Heart left ventricle (tissue), 16 donors: Measurements from ENCODE around the gene PXT1. TPM values are rescaled to one million over a fixed set of nuclear protein-coding genes. Genes with fewer than 3 reads are reported as not detected.

ENCODE experiments used
- ATAC-seq, 4 donors: fragments of 200-7000 bp; cut with Tn5 transposase; one replicate each; pipeline ENCODE4 v1.9.1; 2020 to 2022; ENCODE audit warnings: moderate library complexity in 4 of 4, mild to moderate bottlenecking in 3 of 4, moderate number of reproducible peaks in 1 of 4
- DNase-seq, 5 donors: peaks; one replicate each; pipeline ENCODE4 v3.0.0-alpha.2; 2020
- H3K27ac ChIP-seq, 12 donors: fragments of 200-600 bp; sonication (generic) in 4 of 12; one replicate each; pipeline versions ENCODE4 v1.5.0 to v1.8.0; 2016 to 2022; ENCODE audit warnings: mild to moderate bottlenecking in 2 of 12
- H3K27me3 ChIP-seq, 9 donors: fragments of 200-600 bp; sonication (generic) in 2 of 9; one replicate each; pipeline versions ENCODE4 v1.5.1 to v1.8.0; 2016 to 2022; ENCODE audit warnings: mild to moderate bottlenecking in 3 of 9
- H3K36me3 ChIP-seq, 9 donors: fragments of 200-600 bp; sonication (generic) in 2 of 9; one replicate each; pipeline versions ENCODE4 v1.5.0 to v1.8.0; 2018 to 2022; ENCODE audit warnings: mild to moderate bottlenecking in 2 of 9
- H3K4me1 ChIP-seq, 12 donors: fragments of 200-600 bp; sonication (generic) in 4 of 12; one replicate each; pipeline versions ENCODE4 v1.5.0 to v1.8.0; 2016 to 2022; ENCODE audit warnings: mild to moderate bottlenecking in 3 of 12
- H3K4me3 ChIP-seq, 12 donors: fragments of 200-600 bp; sonication (generic) in 4 of 12; one replicate each; pipeline versions ENCODE4 v1.5.0 to v1.8.0; 2017 to 2022; ENCODE audit warnings: mild to moderate bottlenecking in 9 of 12, moderate library complexity in 4 of 12
- H3K9me3 ChIP-seq, 12 donors: fragments of 200-600 bp; sonication (generic) in 4 of 12; one replicate each; pipeline versions ENCODE4 v1.5.0 to v1.8.0; 2016 to 2022; ENCODE audit warnings: mild to moderate bottlenecking in 1 of 12
- CTCF ChIP-seq, 12 donors: fragments of 200-600 bp; sonication (generic) in 4 of 12; IDR thresholded peaks; one replicate each; pipeline versions ENCODE4 v1.5.0 to v1.8.0; 2018 to 2022; ENCODE audit warnings: antibody characterized with exemption in 12 of 12, mild to moderate bottlenecking in 5 of 12
- POLR2A ChIP-seq, 2 donors: fragments of 450-650 bp; IDR thresholded peaks; one replicate each; pipeline ENCODE4 v1.6.1; 2017; ENCODE audit warnings: antibody characterized with exemption in 2 of 2, mild to moderate bottlenecking in 2 of 2, moderate library complexity in 2 of 2
- WGBS, 4 donors: extraction: QIAGEN DNeasy Blood & Tissue Kit in 2 of 4; methylation state at CpG; one replicate each; pipeline versions ENCODE4 v1.1.5 to v1.1.7; 2013 to 2018; 5-methylcytosine and 5-hydroxymethylcytosine counted together
- intact Hi-C, 10 donors: fragments of 100-400 bp; cut with DNase I; formaldehyde crosslinking; loops; one replicate each; pipeline versions ENCODE4 v1.11.1 to v1.14.2; 2022
- polyA plus RNA-seq, 2 donors: library from polyadenylated mRNA; stranded (reverse); fragments of 200-250 nt; gene quantifications; one replicate each; pipeline ENCODE4 v1.2.3, GENCODE V29; 2013
- total RNA-seq, 9 donors: library from RNA; depleted of rRNA in 2 of 9; stranded (reverse); fragments of >200 nt in 2 of 9; fragmentation: NEBNext Ultra II Directional in 3 of 9; extraction: Animal tissue kit (Norgen Biotek cat#: 25700) in 3 of 9; gene quantifications; one replicate each; pipeline versions ENCODE4 v1.1.0 to v1.2.4, GENCODE V29; 2016 to 2023
- donor health status: ischemic (EF 13 %, LVEDD 7.1; RV severe dilation, severe dysfunction).
- donor health status: healthy with polysubstance abuse.
- donor health status: DM: no; HTN: yes; CAD: no.
- donor health status: DM: no; HTN: no; CAD: no.
- donor health status: ischemic (EF 25% LVEDD 6.9; RV normal size, moderate dysfunction).
- donor health status: ischemic (EF 25% LVEDD 5.7; RV mildly dilated, moderate dysfunction).
- donor health status: healthy.
- donor health status: DM: yes; HTN: yes; CAD: no.
- donor health status: ischemic (EF 35%, LVEDD 5.7; RV mildly dilated, moderate dysfunction).
- donor health status: nonischemic (EF 11% LVEDD 7.7; RV severe dilation, severe dysfunction).
- donor health status: DM: yes; HTN: yes; CAD: no.
- donor health status: PGD.
- donor health status: ischemic (EF 29% LVEDD 5.4; RV normal size, mild dysfunction).
- donor health status: nonischemic (EF 23%, LVEDD 6.1; RV moderate dilation, normal function).

The PXT1 gene
- total and polyA plus RNA-seq, 11 donors: 0.11 to 0.59 (median 0.32) TPM; not detected in 5

GRCh38 chr6:36349240-36349639 lies 93.4 kb downstream of the PXT1 start:
- peaks cover 0 to 24% (median 12%) of the 10 kb centered on the region in 12 donors for H3K4me1 ChIP-seq
- ATAC-seq: no peak
- no peak overlapping the region for H3K27ac ChIP-seq
- peaks cover 0 to 61% (median 8%) of the 10 kb centered on the region in 9 donors for H3K27me3 ChIP-seq
- intact Hi-C loops: no loop called here
- H3K9me3 ChIP-seq: peaks cover 0 to 8% (median 0%) of the 10 kb centered on the region in 12 donors
- no peaks in the 10 kb centered on the region for H3K36me3 ChIP-seq
- H3K4me3 ChIP-seq: no peak overlapping the region
- 81 to 86% (median 85%) methylated on average over 6 of the region's 6 CpGs for WGBS, 4 donors
- no peak for TF ChIP-seq POLR2A (IDR thresholded peaks at IDR 0.05)
- no peak for TF ChIP-seq CTCF (IDR thresholded peaks at IDR 0.05)
- no peak for DNase-seq

- peaks cover 0 to 47% (median 6%) of the 10 kb centered on the region in 9 donors for H3K27me3 ChIP-seq
- H3K36me3 ChIP-seq: no peaks in the 10 kb centered on the region
- DNase-seq (no peak), ATAC-seq (no peak)
- H3K9me3 ChIP-seq: peaks cover 0 to 4% (median 0%) of the 10 kb centered on the region in 12 donors
- peaks cover 0 to 24% (median 12%) of the 10 kb centered on the region in 12 donors for H3K4me1 ChIP-seq
- no peak overlapping the region for H3K4me3 ChIP-seq
- intact Hi-C loops: no loop called here
- 81 to 92% (median 88%) methylated on average over 4 of the region's 4 CpGs for WGBS, 4 donors
- H3K27ac ChIP-seq: no peak overlapping the region
- TF ChIP-seq CTCF (IDR thresholded peaks at IDR 0.05) (no peak), POLR2A (IDR thresholded peaks at IDR 0.05) (no peak)
These were observed 95.0 kb downstream of the PXT1 start for GRCh38 chr6:36347621-36348020.

GRCh38 chr6:36346486-36347273 lies 96.0 kb downstream of the PXT1 start:
- no peak for TF ChIP-seq POLR2A (IDR thresholded peaks at IDR 0.05)
- TF ChIP-seq CTCF (IDR thresholded peaks at IDR 0.05): no peak
- ATAC-seq (no peak), DNase-seq (no peak)
- Histone ChIP-seq H3K4me3 (no peak overlapping the region), H3K9me3 (no peaks in the 10 kb centered on the region), H3K36me3 (no peaks in the 10 kb centered on the region), H3K4me1 (peaks cover 0 to 22% (median 12%) of the 10 kb centered on the region in 12 donors), H3K27me3 (peaks cover 0 to 46% (median 11%) of the 10 kb centered on the region in 9 donors), H3K27ac (no peak overlapping the region)
- WGBS, 4 donors: 91 to 94% (median 93%) methylated on average over 20 of the region's 20 CpGs
- intact Hi-C loops: no loop called here

GRCh38 chr6:36345681-36346466 lies 96.8 kb downstream of the PXT1 start:
- H3K4me3 ChIP-seq: no peak overlapping the region
- intact Hi-C loops: no loop called here
- DNase-seq (no peak), ATAC-seq (no peak)
- no peaks in the 10 kb centered on the region for H3K36me3 ChIP-seq
- H3K4me1 ChIP-seq: peaks cover 0 to 21% (median 11%) of the 10 kb centered on the region in 12 donors
- no peak overlapping the region for H3K27ac ChIP-seq
- no peaks in the 10 kb centered on the region for H3K9me3 ChIP-seq
- peaks cover 0 to 47% (median 15%) of the 10 kb centered on the region in 9 donors for H3K27me3 ChIP-seq
- 87 to 90% (median 89%) methylated on average over 13 of the region's 13 CpGs for WGBS, 4 donors
- no peak for TF ChIP-seq CTCF (IDR thresholded peaks at IDR 0.05)
